IPS-20b (cell line): Measurements from ENCODE around the gene ALDH1L1.
"Not testable (repeated sequence)": the region's sequence is repeated elsewhere in the genome, so short reads cannot be mapped to it uniquely, and the experiment has no call there.

Experiments
- H3K27ac ChIP-seq: one replicate; pipeline ENCODE4 v1.5.1; 2013; ENCODE audit warnings: low read length
- H3K27me3 ChIP-seq: 2 replicates; pipeline ENCODE4 v1.6.1; 2013; ENCODE audit warnings: mild to moderate bottlenecking, low read length, inconsistent platforms; ENCODE audit not compliant: insufficient read depth
- H3K36me3 ChIP-seq: 2 replicates; pipeline ENCODE4 v1.6.1; 2013; ENCODE audit warnings: low read depth, mild to moderate bottlenecking, inconsistent platforms, low read length, moderate library complexity; ENCODE audit not compliant: insufficient read depth
- H3K4me1 ChIP-seq: 2 replicates; pipeline ENCODE4 v1.6.1; 2013; ENCODE audit warnings: mild to moderate bottlenecking, control low read depth, inconsistent platforms, low read length, moderate library complexity; ENCODE audit not compliant: insufficient read depth
- H3K4me3 ChIP-seq: 2 replicates; pipeline ENCODE4 v1.5.1; 2013; ENCODE audit warnings: mild to moderate bottlenecking, low read length, inconsistent platforms
- H3K9ac ChIP-seq: 2 replicates; pipeline ENCODE4 v1.6.1; 2013; ENCODE audit warnings: low read depth, mild to moderate bottlenecking, inconsistent platforms, low read length, moderate library complexity
- H3K9me3 ChIP-seq: 2 replicates; pipeline ENCODE4 v1.6.1; 2013; ENCODE audit warnings: mild to moderate bottlenecking, low read depth, low read length, inconsistent platforms; ENCODE audit not compliant: insufficient read depth

The ALDH1L1 gene

GRCh38 chr3:126092128-126092527, 88.3 kb downstream of the ALDH1L1 start:
- H3K4me1 ChIP-seq, H3K36me3 ChIP-seq, H3K9ac ChIP-seq, H3K27me3 ChIP-seq, H3K4me3 ChIP-seq, H3K27ac ChIP-seq: not testable (repeated sequence)
- peaks cover 60% of the 10 kb centered on the region for H3K9me3 ChIP-seq

- Histone ChIP-seq H3K4me1 (peaks cover 4% of the 10 kb centered on the region; the same call in 1 of the 2 replicates), H3K9ac (no peak overlapping the region), H3K4me3 (no peak overlapping the region), H3K36me3 (no peaks in the 10 kb centered on the region), H3K27me3 (no peaks in the 10 kb centered on the region), H3K9me3 (peaks cover 51% of the 10 kb centered on the region), H3K27ac (no peak overlapping the region)
Measured at GRCh38 chr3:126087552-126088175, 92.7 kb downstream of the ALDH1L1 start.

- no peak overlapping the region for H3K27ac ChIP-seq
- no peak overlapping the region for H3K4me3 ChIP-seq
- no peaks in the 10 kb centered on the region for H3K27me3 ChIP-seq
- H3K36me3 ChIP-seq, result no peaks in the 10 kb centered on the region
- H3K9me3 ChIP-seq, result peaks cover 40% of the 10 kb centered on the region
- no peak overlapping the region for H3K9ac ChIP-seq
- H3K4me1 ChIP-seq, result peaks cover 4% of the 10 kb centered on the region; the same call in 1 of the 2 replicates
Measured at GRCh38 chr3:126085841-126086240, 94.5 kb downstream of the ALDH1L1 start.

GRCh38 chr3:126085276-126085675, 95.1 kb downstream of the ALDH1L1 start:
- Histone ChIP-seq H3K27me3 (no peaks in the 10 kb centered on the region), H3K4me1 (peaks cover 4% of the 10 kb centered on the region; the same call in 1 of the 2 replicates), H3K27ac (no peak overlapping the region), H3K36me3 (no peaks in the 10 kb centered on the region), H3K9me3 (peaks cover 35% of the 10 kb centered on the region), H3K9ac (no peak overlapping the region), H3K4me3 (no peak overlapping the region)

GRCh38 chr3:126084768-126085180, 95.6 kb downstream of the ALDH1L1 start:
- peak overlapping the region; percentile 80; the same call in 1 of the 2 replicates for H3K4me3 ChIP-seq
- peaks cover 4% of the 10 kb centered on the region; the same call in 1 of the 2 replicates for H3K4me1 ChIP-seq
- H3K36me3 ChIP-seq, result no peaks in the 10 kb centered on the region
- H3K9me3 ChIP-seq, result peaks cover 31% of the 10 kb centered on the region
- no peaks in the 10 kb centered on the region for H3K27me3 ChIP-seq
- H3K9ac ChIP-seq, result no peak overlapping the region
- no peak overlapping the region for H3K27ac ChIP-seq

- Histone ChIP-seq H3K9me3 (peaks cover 25% of the 10 kb centered on the region), H3K4me1 (peaks cover 4% of the 10 kb centered on the region; the same call in 1 of the 2 replicates), H3K9ac (peak within 1 kb of the TSS; percentile 77), H3K36me3 (no peaks in the 10 kb centered on the region), H3K27me3 (no peaks in the 10 kb centered on the region), H3K4me3 (peak within 1 kb of the TSS; percentile 80), H3K27ac (no peak within 1 kb of the TSS)
Measured at GRCh38 chr3:126083913-126084767, 96.2 kb downstream of the ALDH1L1 start, which contains the start of gene SLC41A3. Gene SLC41A3 (minus strand): TSS chr3:126084124. CDS start chr3:126068219, 15,905 bp downstream.

- Histone ChIP-seq H3K9me3 (peaks cover 19% of the 10 kb centered on the region), H3K36me3 (no peaks in the 10 kb centered on the region), H3K4me3 (peak overlapping the region; percentile 80), H3K4me1 (peaks cover 4% of the 10 kb centered on the region; the same call in 1 of the 2 replicates), H3K9ac (peak overlapping the region; percentile 77), H3K27ac (no peak overlapping the region), H3K27me3 (no peaks in the 10 kb centered on the region)
Measured at GRCh38 chr3:126083511-126083912, 96.9 kb downstream of the ALDH1L1 start.

- no peak overlapping the region for H3K27ac ChIP-seq
Measured at GRCh38 chr3:126083138-126083445, 97.3 kb downstream of the ALDH1L1 start.

GRCh38 chr3:126082362-126083137, 97.8 kb downstream of the ALDH1L1 start:
- H3K36me3 ChIP-seq, result no peaks in the 10 kb centered on the region
- peaks cover 4% of the 10 kb centered on the region; the same call in 1 of the 2 replicates for H3K4me1 ChIP-seq
- no peaks in the 10 kb centered on the region for H3K27me3 ChIP-seq
- H3K9me3 ChIP-seq, result peaks cover 11% of the 10 kb centered on the region
- H3K27ac ChIP-seq, result no peak overlapping the region
- peak overlapping the region; percentile 80 for H3K4me3 ChIP-seq
- H3K9ac ChIP-seq, result no peak overlapping the region

More at GRCh38 chr3:126083138-126083445, 97.3 kb downstream of the ALDH1L1 start:
- H3K4me3 ChIP-seq, result peak overlapping the region; percentile 80
- H3K27me3 ChIP-seq, result no peaks in the 10 kb centered on the region
- H3K9me3 ChIP-seq, result peaks cover 14% of the 10 kb centered on the region
- peak overlapping the region; percentile 77 for H3K9ac ChIP-seq
- H3K36me3 ChIP-seq, result no peaks in the 10 kb centered on the region
- H3K4me1 ChIP-seq, result peaks cover 4% of the 10 kb centered on the region; the same call in 1 of the 2 replicates

- H3K36me3 ChIP-seq, result no peaks in the 10 kb centered on the region
- no peaks in the 10 kb centered on the region for H3K27me3 ChIP-seq
- no peak overlapping the region for H3K9ac ChIP-seq
- H3K27ac ChIP-seq, result no peak overlapping the region
- no peak overlapping the region for H3K4me3 ChIP-seq
- H3K4me1 ChIP-seq, result peaks cover 4% of the 10 kb centered on the region; the same call in 1 of the 2 replicates
- peaks cover 3% of the 10 kb centered on the region for H3K9me3 ChIP-seq
Measured at GRCh38 chr3:126081618-126082361, 98.6 kb downstream of the ALDH1L1 start.

GRCh38 chr3:126080970-126081369, 99.4 kb downstream of the ALDH1L1 start:
- Histone ChIP-seq H3K27me3 (no peaks in the 10 kb centered on the region), H3K9ac (no peak overlapping the region), H3K9me3 (no peaks in the 10 kb centered on the region; the same call in 1 of the 2 replicates), H3K27ac (no peak overlapping the region), H3K4me3 (no peak overlapping the region), H3K4me1 (peaks cover 4% of the 10 kb centered on the region; the same call in 1 of the 2 replicates), H3K36me3 (no peaks in the 10 kb centered on the region)
